Measurements from ENCODE around the gene TMEM134. TPM values are rescaled to one million over a fixed set of nuclear protein-coding genes. Genes with fewer than 3 reads are reported as not detected.

TMEM134 gene, protein sequence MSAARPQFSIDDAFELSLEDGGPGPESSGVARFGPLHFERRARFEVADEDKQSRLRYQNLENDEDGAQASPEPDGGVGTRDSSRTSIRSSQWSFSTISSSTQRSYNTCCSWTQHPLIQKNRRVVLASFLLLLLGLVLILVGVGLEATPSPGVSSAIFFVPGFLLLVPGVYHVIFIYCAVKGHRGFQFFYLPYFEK
- total RNA-seq = 67.5 and 69.0 TPM in 2 replicates

DNA sequence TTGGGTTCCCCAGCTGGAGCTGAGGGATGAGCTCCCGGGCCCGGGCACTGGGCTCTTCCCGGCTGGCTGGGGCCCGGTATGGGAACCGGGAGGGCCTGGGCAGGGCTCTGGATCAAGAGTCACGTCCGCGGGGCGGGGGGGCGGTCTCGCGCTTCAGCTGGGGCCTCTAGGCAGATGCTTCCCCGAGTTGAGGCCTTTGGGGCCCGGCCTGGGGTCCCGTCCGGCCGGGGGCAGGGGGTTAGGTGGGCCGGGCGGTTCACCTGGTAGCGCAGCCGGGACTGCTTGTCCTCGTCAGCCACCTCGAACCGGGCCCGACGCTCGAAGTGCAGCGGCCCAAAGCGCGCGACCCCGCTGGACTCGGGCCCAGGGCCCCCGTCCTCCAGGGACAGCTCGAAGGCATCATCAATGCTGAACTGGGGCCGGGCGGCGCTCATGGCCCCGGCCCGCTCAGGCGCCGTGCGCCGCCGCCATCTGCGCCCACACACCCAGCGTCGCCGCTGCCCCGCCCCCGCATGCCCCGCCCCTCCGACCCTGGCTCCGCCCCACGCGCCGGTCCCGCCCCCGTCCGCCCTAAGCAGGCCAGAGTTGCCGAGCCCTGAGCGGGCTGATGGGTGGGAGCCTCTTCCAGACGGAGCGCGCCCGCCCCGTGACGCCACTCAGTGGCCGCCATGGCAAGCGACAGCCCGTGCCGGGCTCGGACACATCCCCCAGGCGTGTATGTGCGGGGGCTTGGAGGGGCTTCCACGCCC lies at the start of gene TMEM134:
TSS of gene TMEM134 (minus strand) at position 493 of the 749 bp plus-strand sequence. CDS start at position 434, 59 bp downstream.

DNA sequence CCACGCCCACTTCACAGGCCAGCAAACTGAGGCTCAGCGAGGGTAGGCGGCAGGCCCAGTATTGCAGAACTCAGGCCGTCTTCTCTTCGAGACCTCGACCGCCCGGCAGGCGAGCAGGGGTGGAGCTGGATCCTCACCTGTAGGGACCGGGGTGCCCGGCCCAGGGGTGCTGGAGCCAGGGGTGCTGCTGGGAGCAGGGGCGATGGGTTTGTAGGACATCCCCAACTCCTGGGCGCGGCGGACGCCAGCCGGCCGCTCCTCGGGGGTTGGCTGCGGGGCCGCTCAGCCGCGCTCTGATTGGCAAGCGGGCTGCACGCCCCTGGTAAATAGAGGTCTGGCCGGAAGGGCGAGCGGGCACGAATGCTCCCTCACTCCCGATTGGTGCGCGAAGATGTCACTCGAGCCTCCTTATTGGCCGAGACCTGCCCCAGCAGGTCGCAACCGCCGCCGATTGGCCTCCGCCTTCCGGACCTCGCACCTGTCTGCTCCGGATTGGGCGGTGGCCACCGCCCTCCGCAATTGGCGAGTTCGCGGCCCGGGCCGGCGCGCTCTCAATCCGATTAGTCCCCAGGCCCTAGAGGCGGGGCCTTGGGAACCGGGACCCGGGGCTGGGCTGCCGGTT lies 38.9 kb upstream of the TMEM134 start, which contains the start of gene CDK2AP2:
TSS of gene CDK2AP2 (minus strand) at position 299 of the 622 bp plus-strand sequence. CDS start at position 219, 80 bp downstream.

DNA sequence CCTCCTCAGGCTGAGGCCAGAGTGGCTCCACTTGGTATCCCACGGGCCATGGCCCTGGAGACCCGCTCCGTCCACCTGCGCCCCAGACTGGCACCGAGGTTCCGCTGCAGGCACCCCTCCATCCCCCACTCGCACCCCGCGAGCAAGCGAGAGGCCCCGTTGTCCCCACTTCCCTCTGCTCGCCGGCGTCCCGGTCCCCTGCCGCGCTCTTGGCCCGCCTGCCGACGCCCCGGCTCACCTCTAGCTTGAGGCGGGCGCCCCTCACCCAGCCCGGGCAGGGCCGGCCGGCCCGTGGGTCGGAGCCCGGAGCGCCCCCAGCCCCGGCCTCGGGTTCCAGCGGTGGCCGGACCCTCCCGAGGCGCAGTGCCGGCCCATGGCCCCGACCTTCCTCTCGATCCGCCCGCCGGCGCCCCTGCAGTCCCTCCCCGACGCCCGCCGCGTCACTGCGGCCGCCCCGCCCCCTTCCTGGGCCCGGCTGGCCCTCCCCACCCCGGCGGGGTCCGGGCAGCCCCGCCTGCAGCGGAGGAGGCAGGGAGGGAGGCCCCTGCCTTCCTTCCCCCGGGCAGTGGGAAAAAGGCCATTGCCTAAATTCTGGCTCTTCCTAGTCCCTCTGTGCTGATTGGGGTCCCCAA lies 36.0 kb upstream of the TMEM134 start, which contains the start of gene PITPNM1:
TSS of gene PITPNM1 (minus strand) at position 414 of the 632 bp plus-strand sequence. CDS start 1,183 bp downstream, outside the sequence.

DNA sequence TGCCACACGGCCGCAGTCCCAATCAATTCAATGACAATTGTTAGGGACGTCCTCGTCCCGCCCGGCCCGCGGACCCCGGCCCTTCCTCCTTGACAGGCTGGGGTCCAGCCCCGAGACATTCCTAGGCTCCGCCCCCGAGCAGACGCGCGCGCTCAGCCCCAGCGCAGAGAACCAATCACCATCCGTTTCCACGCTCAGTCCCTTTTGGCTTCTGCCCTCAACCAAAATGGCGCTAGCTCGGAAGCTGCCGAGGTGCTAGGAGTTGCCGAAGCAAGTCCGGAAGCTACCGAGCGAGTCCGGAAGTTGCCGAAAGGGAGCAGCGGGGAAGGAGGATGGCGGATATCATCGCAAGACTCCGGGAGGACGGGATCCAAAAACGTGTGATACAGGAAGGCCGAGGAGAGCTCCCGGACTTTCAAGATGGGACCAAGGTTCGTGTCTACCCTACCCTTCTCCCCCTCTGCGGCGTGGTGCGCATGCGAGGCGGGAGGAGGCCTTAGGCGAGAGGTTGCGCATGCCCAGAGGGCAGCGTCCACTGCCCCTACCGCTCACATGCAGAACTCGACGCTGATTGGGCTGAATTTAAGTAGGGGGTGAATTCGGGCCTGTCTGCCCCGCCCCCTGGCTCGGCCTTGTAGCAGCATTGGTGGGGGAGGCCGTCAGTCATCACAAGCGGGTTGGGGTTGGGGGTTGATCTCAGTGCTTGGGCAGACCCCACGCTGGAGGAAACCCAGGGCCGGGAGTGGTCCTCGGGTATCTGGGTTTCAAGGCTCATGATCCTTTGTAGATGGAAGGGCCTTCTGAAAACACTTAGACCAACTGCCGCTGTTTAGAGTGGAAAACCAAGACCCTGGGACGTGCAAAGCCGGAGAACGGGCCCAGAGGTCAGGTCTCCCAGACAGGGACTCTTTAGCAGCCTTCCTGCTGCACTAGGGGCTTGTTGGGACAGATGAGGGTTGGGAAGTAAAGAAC lies 14.1 kb upstream of the TMEM134 start, which contains the start of gene AIP:
TSS of gene AIP (plus strand) at position 200 of the 972 bp plus-strand sequence. CDS start at position 333, 133 bp downstream.

DNA sequence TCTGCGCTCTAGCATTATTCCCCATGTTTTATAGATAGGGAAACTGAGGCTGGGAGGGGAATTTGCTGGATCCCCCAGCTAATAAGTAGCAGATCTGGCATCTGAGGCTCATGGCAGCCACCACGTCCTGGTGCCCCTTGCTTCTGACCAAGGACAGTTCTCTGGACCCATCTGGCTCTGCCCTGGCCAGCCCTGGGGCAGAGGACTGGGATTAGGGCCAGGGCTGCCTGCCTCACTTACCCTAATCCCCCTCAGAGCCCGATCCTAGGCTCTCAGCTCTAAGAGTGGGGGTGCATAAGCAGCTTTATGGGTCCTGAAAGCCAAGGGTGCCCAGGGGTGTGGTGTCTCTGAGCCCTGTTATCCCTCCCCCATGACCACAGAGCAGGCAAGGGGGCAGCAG lies 14.0 kb downstream of the TMEM134 start, which contains the start of gene CABP4:
TSS of gene CABP4 (plus strand) at position 301 of the 400 bp plus-strand sequence. CDS start at position 371, 70 bp downstream.

DNA sequence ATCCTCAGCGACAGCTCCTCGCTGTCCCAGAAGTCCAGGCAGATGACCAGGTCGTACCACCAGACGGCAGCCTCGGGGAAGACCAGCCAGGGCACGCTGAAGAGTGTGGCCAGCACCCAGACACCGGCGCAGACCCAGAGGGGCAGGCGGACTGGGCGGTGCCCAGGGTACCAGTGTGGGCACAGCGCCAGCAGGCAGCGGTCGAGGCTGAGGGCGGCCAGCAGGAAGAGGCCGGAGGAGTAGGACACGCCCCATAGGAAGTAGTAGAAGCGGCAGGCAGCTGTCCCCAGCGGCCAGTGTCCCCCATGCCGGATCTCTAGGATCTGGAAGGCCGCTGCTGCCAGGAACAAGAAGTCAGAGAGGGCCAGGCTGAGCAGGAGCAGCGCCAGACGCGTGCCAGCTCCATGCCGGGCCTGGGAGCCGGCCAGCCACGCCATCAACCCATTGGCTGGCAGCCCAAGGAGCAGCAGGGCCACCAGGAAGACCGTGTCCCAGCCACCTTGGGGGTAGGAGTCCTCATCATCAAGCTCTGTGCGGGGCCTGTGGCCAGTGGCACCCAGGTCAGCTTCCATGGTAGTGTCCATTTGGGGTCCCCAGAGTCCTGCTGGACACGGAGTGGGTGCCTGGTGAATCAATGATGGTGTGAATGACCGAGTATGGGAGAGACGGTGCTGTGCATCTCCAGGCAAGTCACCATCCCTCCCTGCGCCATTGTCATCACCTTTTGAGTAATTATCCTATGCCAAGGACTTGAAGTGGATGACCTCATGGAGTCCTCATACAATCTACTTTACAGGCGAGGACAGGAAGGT lies 16.7 kb downstream of the TMEM134 start, which contains the start of gene GPR152:
TSS of gene GPR152 (minus strand) at position 589 of the 812 bp plus-strand sequence. CDS start at position 584, 5 bp downstream.

DNA sequence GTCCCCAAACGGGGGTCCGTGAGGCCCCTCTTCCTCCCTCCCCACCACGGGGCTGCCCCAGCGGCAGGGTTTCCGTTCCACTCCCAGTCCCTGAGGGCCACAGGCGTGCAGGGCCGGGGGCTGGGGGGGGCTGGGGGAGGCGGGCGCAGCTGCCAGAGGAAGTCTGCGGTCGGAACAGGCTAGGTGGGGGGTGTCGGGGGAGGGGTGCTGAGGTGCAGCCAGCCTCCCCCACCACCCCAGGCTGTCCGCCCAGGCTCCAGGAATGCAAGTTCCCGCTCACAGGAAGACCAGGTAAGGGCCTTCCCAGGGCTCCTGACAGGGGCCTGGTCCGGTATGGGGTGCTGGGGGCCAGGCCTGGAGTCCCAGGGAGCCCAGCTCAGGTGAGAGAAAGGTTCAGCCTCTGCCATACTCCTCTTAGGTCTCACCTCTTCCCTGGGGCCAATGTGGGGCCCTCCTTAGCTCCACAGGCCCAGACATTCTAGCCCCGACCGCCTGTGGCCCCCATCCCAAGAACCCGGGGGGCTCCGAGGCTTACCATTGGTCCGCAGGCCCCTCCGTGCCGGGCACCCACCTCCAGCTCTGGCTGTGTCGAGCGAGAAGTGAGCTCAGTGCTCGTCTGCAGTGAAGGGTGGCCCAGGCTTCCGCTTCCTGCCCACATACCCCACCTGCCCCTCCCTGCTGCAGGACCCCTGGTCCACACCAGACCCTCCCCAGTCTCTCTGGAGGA lies 31.8 kb downstream of the TMEM134 start, which contains the start of gene PTPRCAP:
TSS of gene PTPRCAP (minus strand) at position 601 of the 727 bp plus-strand sequence. CDS start at position 538, 63 bp downstream.

DNA sequence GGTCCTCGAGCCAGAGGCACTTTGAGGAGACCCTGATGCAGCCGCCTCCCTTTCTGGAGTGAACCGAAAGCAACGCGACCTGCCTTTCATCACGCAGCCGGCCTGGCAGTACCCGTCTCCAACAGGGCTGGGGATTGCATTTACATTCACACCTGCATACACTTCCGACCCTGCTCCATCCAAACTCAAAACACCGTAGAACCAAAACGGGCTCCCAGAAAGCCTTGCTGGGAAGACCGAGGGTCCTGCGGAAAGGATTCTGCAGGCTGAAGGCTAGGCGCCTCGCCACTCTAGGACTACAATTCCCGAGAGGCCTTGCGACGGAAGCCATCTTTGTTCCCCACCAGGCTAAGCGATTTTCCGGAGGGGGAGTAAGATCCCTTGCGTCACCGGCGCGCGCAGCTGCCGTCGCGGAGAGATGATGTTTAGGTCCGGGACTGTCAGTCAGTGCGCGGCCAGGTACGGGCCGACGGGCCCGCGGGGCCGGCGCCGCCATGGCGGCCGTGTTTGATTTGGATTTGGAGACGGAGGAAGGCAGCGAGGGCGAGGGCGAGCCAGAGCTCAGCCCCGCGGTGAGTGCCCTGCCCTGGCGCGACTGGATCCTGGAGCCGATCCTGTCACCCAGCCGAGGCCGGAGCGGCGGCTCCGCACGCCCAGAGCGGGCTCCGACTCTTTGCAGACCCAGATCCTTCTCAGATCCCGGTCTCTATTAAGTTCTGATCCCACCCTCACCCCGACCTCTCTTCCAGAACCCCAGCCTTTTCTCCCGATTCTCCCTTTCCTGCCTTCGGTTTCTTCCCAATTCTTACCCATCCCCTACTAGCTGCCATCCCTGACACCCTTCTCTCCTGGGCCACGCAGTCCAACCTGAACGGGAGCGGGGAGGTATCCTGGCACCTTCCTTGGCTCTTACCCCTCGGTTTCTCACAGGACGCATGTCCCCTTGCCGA lies 40.7 kb downstream of the TMEM134 start, which contains the start of gene RPS6KB2:
TSS of gene RPS6KB2 (plus strand) at position 443 of the 950 bp plus-strand sequence. CDS start at position 495, 52 bp downstream.

DNA sequence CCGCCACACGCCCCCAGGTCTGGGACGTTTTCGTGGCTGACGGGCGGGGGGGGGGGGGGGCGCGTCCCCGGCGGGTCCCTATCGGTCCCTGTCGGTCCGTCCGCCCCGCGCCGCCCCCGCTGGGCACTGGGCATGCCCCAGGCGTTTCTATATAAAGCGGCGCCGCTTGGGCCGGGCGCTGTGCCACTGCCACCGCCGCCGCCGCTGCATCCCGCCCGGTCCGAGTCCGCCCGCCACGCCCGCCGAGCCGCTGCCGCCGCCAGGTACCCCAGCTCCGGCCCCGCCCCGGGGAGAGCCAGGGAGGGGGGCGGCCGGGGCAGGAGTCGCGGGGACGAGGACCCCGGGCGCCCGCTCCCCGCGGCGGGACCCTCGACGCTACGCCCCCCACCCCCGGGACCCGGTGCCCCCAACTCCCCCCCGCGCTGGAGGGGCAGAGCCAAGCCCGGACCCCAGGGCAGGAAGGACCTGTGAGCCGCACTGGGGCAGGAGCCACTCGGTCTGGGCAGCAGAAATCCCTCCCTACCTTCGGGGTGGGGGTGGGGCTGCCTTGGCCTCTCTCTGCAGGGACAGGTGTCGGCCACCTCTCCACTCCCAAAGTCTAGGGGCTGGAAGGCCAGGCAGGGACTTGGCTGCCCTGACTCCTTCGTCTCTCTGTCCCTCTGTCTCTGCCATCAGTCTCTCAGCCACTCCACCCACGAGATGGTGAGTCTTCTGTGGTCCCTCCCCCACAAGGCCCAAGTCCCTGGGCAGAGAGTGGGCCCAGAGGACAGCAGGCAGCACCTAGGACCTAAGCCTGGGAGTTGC lies 53.3 kb downstream of the TMEM134 start, which contains the start of gene CARNS1:
TSS of gene CARNS1 (plus strand) at position 178 of the 804 bp plus-strand sequence. CDS start at position 700, 522 bp downstream.

Other genes with a start within 250 kb of the TMEM134 start
- 25.4 and 28.3 TPM in 2 replicates for gene GRK2, start 202.8 kb downstream of the TMEM134 start, total RNA-seq
- gene ANKRD13D, start 179.9 kb downstream of the TMEM134 start, total RNA-seq = 16.6 and 29.9 TPM in 2 replicates
- gene SSH3, start 165.7 kb downstream of the TMEM134 start, total RNA-seq = 22.4 and 23.3 TPM in 2 replicates
- gene POLD4, start 115.7 kb downstream of the TMEM134 start, total RNA-seq = 91.0 and 113 TPM in 2 replicates
- gene CLCF1, start 95.7 kb downstream of the TMEM134 start, total RNA-seq = 8.2 and 8.4 TPM in 2 replicates
- gene RAD9A, start 77.3 kb downstream of the TMEM134 start, total RNA-seq = 4.2 and 7.1 TPM in 2 replicates
- 105 and 122 TPM in 2 replicates for gene PPP1CA, start 67.4 kb downstream of the TMEM134 start, total RNA-seq
- not detected in 2 replicates for gene TBC1D10C, start 65.2 kb downstream of the TMEM134 start, total RNA-seq
- gene CARNS1, start 53.6 kb downstream of the TMEM134 start, total RNA-seq = 0.05 TPM in 1 of 2 replicates, not detected in the other
- 14.9 and 28.5 TPM in 2 replicates for gene RPS6KB2, start 40.8 kb downstream of the TMEM134 start, total RNA-seq
- not detected in 2 replicates for gene PTPRCAP, start 31.6 kb downstream of the TMEM134 start, total RNA-seq
- gene CORO1B, start 25.8 kb downstream of the TMEM134 start, total RNA-seq = 62.4 and 70.1 TPM in 2 replicates
- not detected in 2 replicates for gene GPR152, start 16.5 kb downstream of the TMEM134 start, total RNA-seq
- gene CABP4, start 13.9 kb downstream of the TMEM134 start, total RNA-seq = not detected in 2 replicates
- 46.8 and 62.4 TPM in 2 replicates for gene AIP, start 13.8 kb upstream of the TMEM134 start, total RNA-seq
- 17.0 and 20.1 TPM in 2 replicates for gene PITPNM1, start 36.1 kb upstream of the TMEM134 start, total RNA-seq
- gene CDK2AP2, start 38.9 kb upstream of the TMEM134 start, total RNA-seq = 29.5 and 35.6 TPM in 2 replicates
- not detected in 2 replicates for gene CABP2, start 54.2 kb upstream of the TMEM134 start, total RNA-seq
- gene GSTP1, start 114.6 kb upstream of the TMEM134 start, total RNA-seq = 422 and 531 TPM in 2 replicates
- gene NDUFV1, start 137.7 kb upstream of the TMEM134 start, total RNA-seq = 131 and 145 TPM in 2 replicates
- 5.0 and 9.0 TPM in 2 replicates for gene NUDT8, start 160.7 kb upstream of the TMEM134 start, total RNA-seq
- not detected in 2 replicates for gene TBX10, start 170.5 kb upstream of the TMEM134 start, total RNA-seq
- gene ACY3, start 181.5 kb upstream of the TMEM134 start, total RNA-seq = not detected in 2 replicates
- gene ALDH3B2, start 205.4 kb upstream of the TMEM134 start, total RNA-seq = not detected in 2 replicates

All from cardiac ventricle fibroblast (primary cell).